Nephron progenitor cell (in vitro differentiated cells): Measurements from ENCODE around the gene PDZRN3.

Experiments used
- DNase-seq: peaks from one replicate; pipeline ENCODE4 v3.0.0; 2021
- H3K27ac Mint-ChIP-seq: 2 replicates; pipeline ENCODE4 v1.8.0; 2021; ENCODE audit warnings: mild to moderate bottlenecking, moderate library complexity, mixed read lengths
- H3K27me3 Mint-ChIP-seq: 2 replicates; pipeline ENCODE4 v1.8.0; 2021; ENCODE audit warnings: mild to moderate bottlenecking, low read depth, mixed read lengths; ENCODE audit not compliant: poor library complexity
- H3K36me3 Mint-ChIP-seq: 2 replicates; pipeline ENCODE4 v1.8.0; 2021; ENCODE audit warnings: low read depth, mixed read lengths
- H3K4me1 Mint-ChIP-seq: 2 replicates; pipeline ENCODE4 v1.8.0; 2021; ENCODE audit warnings: mixed read lengths
- H3K4me3 Mint-ChIP-seq: 2 replicates; pipeline ENCODE4 v1.8.0; 2021; ENCODE audit warnings: mild to moderate bottlenecking, moderate library complexity, mixed read lengths
- H3K9me3 Mint-ChIP-seq: 2 replicates; pipeline ENCODE4 v1.8.0; 2021; ENCODE audit warnings: mild to moderate bottlenecking, moderate library complexity, mixed read lengths
- CTCF ChIP-seq: fragments of 200-600 bp; sonication (generic); IDR thresholded peaks from 2 replicates; pipeline ENCODE4 v1.5.0; 2021; ENCODE audit warnings: antibody characterized with exemption

Gene PDZRN3

DNA sequence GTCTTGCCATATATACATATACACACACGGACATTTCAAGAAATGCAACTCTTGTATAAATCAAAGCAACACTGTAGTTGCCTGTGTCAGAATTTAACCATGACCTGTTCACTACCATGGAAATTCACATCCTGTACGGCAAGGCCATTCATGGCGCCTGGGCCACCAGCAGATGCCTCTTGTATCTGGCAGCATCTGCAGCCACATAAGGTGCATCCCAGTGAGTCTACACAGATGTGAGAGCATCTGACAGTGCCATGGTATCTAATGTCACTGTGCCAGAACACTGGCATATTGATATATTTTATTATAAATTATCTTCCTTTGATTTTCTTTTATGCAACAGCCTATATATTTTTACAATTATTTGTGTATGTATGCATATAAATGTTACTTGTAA lies 25.1 kb downstream of the PDZRN3 start:
- no peak for TF ChIP-seq CTCF
- Mint-ChIP-seq H3K4me1 (peaks cover 5% of the 10 kb centered on the region), H3K27me3 (no peaks in the 10 kb centered on the region), H3K27ac (no peak overlapping the region), H3K4me3 (no peak overlapping the region), H3K9me3 (peaks cover 8% of the 10 kb centered on the region), H3K36me3 (peaks cover 55% of the 10 kb centered on the region)
- no peak for DNase-seq

- Mint-ChIP-seq H3K4me3 (no peak overlapping the region), H3K27me3 (no peaks in the 10 kb centered on the region), H3K36me3 (peaks cover 64% of the 10 kb centered on the region), H3K4me1 (peaks cover 18% of the 10 kb centered on the region), H3K27ac (no peak overlapping the region), H3K9me3 (peaks cover 8% of the 10 kb centered on the region)
- no peak for DNase-seq
- no peak for TF ChIP-seq CTCF
Observed at GRCh38 chr3:73597476-73597875, 27.3 kb downstream of the PDZRN3 start.

DNA sequence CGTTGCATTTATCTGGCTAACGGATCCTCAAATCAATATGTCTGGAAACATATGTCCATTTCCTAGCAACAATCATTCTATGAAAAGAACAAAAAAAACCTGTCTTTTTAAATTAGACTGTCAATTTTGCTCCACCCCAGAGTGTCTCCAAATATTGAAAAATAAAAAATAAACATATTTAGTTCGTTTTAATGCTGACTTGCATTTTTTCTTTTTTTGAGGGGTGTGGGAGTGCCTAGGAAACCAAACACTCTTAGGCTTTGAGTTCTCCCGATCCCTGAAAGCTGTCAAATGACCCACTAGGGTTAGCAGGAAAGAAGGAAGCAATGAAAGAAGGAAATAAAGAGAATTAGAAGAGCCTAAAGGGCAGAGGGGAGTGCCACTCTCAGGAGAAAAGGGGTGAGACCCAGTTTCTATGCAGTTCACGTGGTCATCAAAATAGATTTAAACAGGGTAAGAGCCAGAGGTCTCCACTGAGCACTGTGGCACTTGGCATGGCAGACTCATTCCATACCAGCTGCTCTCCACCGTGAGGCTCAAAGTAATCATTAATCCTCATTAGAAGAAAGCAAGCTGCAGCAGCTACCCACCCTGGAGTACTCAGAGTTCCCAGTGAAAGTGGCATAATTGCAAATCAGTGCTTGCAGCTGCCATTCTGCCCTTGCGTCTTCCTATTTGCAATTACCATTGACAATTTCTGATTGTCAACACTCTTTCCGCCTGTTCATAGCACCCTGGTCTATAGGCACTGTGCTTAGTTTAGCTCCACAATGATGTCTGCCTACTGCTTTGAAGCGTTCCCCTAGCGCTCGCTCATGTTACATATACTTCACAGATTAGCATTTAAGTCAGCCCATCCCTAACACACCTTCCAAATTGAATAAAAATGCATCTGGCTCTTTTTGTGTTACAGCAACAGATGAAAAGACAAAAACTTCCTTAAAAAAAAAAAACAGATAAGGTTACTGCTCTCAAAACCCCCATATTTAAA lies 32.3 kb downstream of the PDZRN3 start:
- peaks cover 24% of the 10 kb centered on the region for H3K4me1 Mint-ChIP-seq
- no peak for DNase-seq
- no peaks in the 10 kb centered on the region for H3K27me3 Mint-ChIP-seq
- no peak overlapping the region for H3K4me3 Mint-ChIP-seq
- peaks cover 70% of the 10 kb centered on the region for H3K36me3 Mint-ChIP-seq
- peak overlapping the region; percentile 55 for H3K27ac Mint-ChIP-seq
- H3K9me3 Mint-ChIP-seq = peaks cover 12% of the 10 kb centered on the region
- TF ChIP-seq CTCF = no peak

DNA sequence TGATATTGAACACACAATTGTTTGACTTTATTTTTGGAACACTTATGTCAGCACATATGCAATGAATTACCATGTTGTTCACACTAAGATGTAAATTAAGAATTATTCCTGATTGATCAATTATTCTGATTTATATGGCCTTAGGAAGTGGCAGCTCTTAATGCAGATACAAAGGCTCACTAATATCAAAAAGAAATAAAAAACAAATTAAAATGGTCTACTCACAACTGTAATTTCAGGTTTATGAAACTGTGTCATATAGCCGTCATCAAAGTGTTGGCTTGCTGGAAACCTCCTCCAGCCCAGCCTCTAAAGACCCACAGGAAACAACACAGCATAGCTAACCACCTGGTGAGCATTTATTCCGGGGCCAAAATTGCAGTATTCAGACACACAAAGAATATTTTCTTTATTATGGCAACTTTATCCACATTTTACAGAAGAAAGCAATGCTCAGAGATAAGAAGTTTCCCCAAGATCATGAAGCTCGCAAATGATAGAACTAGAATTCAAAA lies 33.4 kb downstream of the PDZRN3 start:
- H3K27ac Mint-ChIP-seq = no peak overlapping the region
- peaks cover 60% of the 10 kb centered on the region for H3K36me3 Mint-ChIP-seq
- H3K9me3 Mint-ChIP-seq = peaks cover 12% of the 10 kb centered on the region
- TF ChIP-seq CTCF = no peak
- H3K4me3 Mint-ChIP-seq = no peak overlapping the region
- DNase-seq = no peak
- no peaks in the 10 kb centered on the region for H3K27me3 Mint-ChIP-seq
- peaks cover 26% of the 10 kb centered on the region for H3K4me1 Mint-ChIP-seq

DNA sequence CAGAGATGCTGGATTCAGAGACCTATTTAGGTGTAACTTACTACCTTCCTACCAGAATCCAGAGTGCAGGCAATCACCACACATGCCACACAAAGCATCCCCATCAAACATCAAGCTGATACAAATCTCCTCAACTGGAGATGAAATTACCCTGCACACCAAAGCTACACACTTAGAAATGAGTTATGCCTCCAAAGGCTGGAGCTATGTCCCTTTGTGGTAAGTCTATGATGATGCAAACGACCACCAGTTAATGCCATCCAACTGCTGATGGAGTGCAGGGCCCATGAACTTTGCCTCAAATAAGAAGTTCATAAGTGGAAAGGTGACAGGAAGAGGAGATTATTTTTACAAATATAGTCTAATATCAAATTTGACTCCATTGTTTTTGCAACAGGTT lies 38.1 kb downstream of the PDZRN3 start:
- Mint-ChIP-seq H3K36me3 (peaks cover 28% of the 10 kb centered on the region), H3K27ac (no peak overlapping the region), H3K4me3 (no peak overlapping the region), H3K4me1 (peaks cover 30% of the 10 kb centered on the region), H3K9me3 (peaks cover 4% of the 10 kb centered on the region), H3K27me3 (no peaks in the 10 kb centered on the region)
- TF ChIP-seq CTCF = no peak
- DNase-seq = no peak
